ENCODE results near the gene C6orf52.

DNA sequence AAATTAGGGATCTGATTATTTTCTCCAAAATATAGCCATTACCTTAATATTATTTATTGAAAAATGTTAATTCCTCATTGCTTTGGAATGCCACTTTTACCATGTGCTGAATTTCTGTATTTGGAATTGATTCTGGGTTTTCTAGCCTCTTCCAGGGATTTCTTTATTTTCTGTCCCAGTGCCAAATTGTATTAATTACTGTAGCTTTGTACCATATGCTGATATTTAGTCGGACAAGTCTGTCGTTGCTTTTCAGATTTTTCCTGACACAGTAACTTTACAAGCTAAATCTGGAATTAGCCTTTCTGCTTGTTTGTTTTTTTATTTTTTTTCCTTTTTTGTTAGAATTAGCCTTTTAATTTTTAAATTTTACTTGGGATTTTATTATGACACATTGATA lies 42.3 kb upstream of the C6orf52 start:
- TF ChIP-seq, protein P1, sequence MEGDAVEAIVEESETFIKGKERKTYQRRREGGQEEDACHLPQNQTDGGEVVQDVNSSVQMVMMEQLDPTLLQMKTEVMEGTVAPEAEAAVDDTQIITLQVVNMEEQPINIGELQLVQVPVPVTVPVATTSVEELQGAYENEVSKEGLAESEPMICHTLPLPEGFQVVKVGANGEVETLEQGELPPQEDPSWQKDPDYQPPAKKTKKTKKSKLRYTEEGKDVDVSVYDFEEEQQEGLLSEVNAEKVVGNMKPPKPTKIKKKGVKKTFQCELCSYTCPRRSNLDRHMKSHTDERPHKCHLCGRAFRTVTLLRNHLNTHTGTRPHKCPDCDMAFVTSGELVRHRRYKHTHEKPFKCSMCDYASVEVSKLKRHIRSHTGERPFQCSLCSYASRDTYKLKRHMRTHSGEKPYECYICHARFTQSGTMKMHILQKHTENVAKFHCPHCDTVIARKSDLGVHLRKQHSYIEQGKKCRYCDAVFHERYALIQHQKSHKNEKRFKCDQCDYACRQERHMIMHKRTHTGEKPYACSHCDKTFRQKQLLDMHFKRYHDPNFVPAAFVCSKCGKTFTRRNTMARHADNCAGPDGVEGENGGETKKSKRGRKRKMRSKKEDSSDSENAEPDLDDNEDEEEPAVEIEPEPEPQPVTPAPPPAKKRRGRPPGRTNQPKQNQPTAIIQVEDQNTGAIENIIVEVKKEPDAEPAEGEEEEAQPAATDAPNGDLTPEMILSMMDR (IDR thresholded peaks at IDR 0.05), result no peak
- no peak for TF ChIP-seq POLR2A (IDR thresholded peaks at IDR 0.05)

All from lower leg skin (tissue), 3 donors.